Smooth muscle cell (in vitro differentiated cells): ENCODE data around the gene NAT16. TPM values are rescaled to one million over a fixed set of nuclear protein-coding genes. Genes with fewer than 3 reads are reported as not detected.

Experiments used
- DNase-seq: peaks from one replicate; lab custom pipeline; 2025; ENCODE audit not compliant: unreplicated experiment; lab: John Stamatoyannopoulos, UW
- H2AFZ ChIP-seq: fragments of 200-600 bp; sonication (generic); 2 replicates; pipeline ENCODE4 v1.6.0; 2016; ENCODE audit warnings: antibody characterized with exemption, low read depth, mild to moderate bottlenecking
- H3F3A ChIP-seq: fragments of 200-600 bp; sonication (generic); 2 replicates; pipeline ENCODE4 v1.6.0; 2017; ENCODE audit warnings: antibody characterized with exemption, low read depth
- H3K27ac ChIP-seq: fragments of 200-600 bp; sonication (generic); 2 replicates; pipeline ENCODE4 v1.5.1; 2016; ENCODE audit warnings: low read depth, mild to moderate bottlenecking
- H3K27me3 ChIP-seq: fragments of 200-600 bp; sonication (generic); 2 replicates; pipeline ENCODE4 v1.6.1; 2016; ENCODE audit warnings: low read depth, mild to moderate bottlenecking
- H3K36me3 ChIP-seq: fragments of 200-600 bp; sonication (generic); 2 replicates; pipeline ENCODE4 v1.5.1; 2016; ENCODE audit warnings: low read depth
- H3K4me1 ChIP-seq: fragments of 200-600 bp; sonication (generic); 2 replicates; pipeline ENCODE4 v1.5.1; 2016; ENCODE audit warnings: low read depth
- H3K4me2 ChIP-seq: fragments of 200-600 bp; sonication (generic); 2 replicates; pipeline ENCODE4 v1.6.0; 2016; ENCODE audit warnings: mild to moderate bottlenecking
- H3K4me3 ChIP-seq: fragments of 200-600 bp; sonication (generic); 2 replicates; pipeline ENCODE4 v1.5.1; 2016; ENCODE audit warnings: mild to moderate bottlenecking
- H3K79me2 ChIP-seq: fragments of 200-600 bp; sonication (generic); 2 replicates; pipeline ENCODE4 v1.6.0; 2016; ENCODE audit warnings: low read depth, mild to moderate bottlenecking
- H3K9ac ChIP-seq: fragments of 200-600 bp; sonication (generic); 2 replicates; pipeline ENCODE4 v1.6.0; 2016; ENCODE audit warnings: low read depth
- H3K9me3 ChIP-seq: fragments of 200-600 bp; sonication (generic); replicated peaks from 2 replicates; pipeline ENCODE4 v1.5.1; 2016; ENCODE audit warnings: low read depth
- H4K20me1 ChIP-seq: fragments of 200-600 bp; sonication (generic); 2 replicates; pipeline ENCODE4 v1.6.0; 2016; ENCODE audit warnings: low read depth
- CTCF ChIP-seq: fragments of 200-600 bp; sonication (generic); IDR thresholded peaks from 2 replicates; pipeline ENCODE4 v1.5.1; 2017; ENCODE audit warnings: borderline replicate concordance, mild to moderate bottlenecking, antibody characterized with exemption; ENCODE audit not compliant: insufficient read depth, poor library complexity, severe bottlenecking
- WGBS: methylation state at CpG from one replicate; pipeline ENCODE4 v1.1.7; 2016; ENCODE audit warnings: low lambda C conversion rate; 5-methylcytosine and 5-hydroxymethylcytosine counted together
- polyA plus RNA-seq: library from polyadenylated mRNA; unstranded; fragments of >200 nt; fragmentation: Nextera tagmentation; extraction: Ambion mirVana; gene quantifications from 2 replicates; pipeline ENCODE4 v1.2.1, GENCODE V29; 2016
- total RNA-seq: library from RNA; depleted of rRNA; stranded (reverse); fragments of >200 nt; gene quantifications from 2 replicates; pipeline ENCODE4 v1.2.3, GENCODE V29; 2014

The NAT16 gene
- total and polyA plus RNA-seq, 2 experiments from 2014 or later = not detected

- no peaks in the 10 kb centered on the region for H3F3A ChIP-seq
- H3K9me3 ChIP-seq = no peaks in the 10 kb centered on the region
- WGBS = 97% methylated on average over 27 of the region's 27 CpGs
- no peak overlapping the region for H3K4me2 ChIP-seq
- H3K27ac ChIP-seq = no peak overlapping the region
- H3K27me3 ChIP-seq = no peaks in the 10 kb centered on the region
- TF ChIP-seq CTCF = no peak
- no peak overlapping the region for H3K4me3 ChIP-seq
- no peak for DNase-seq
- no peak overlapping the region for H2AFZ ChIP-seq
- H3K79me2 ChIP-seq = peaks cover 39% of the 10 kb centered on the region
- H3K36me3 ChIP-seq = no peaks in the 10 kb centered on the region
- H3K4me1 ChIP-seq = no peaks in the 10 kb centered on the region
- no peak overlapping the region for H3K9ac ChIP-seq
- H4K20me1 ChIP-seq = peaks cover 38% of the 10 kb centered on the region
These were observed 42.3 kb upstream of the NAT16 start for GRCh38 chr7:101222275-101222830.

GRCh38 chr7:101220295-101220694 is 40.2 kb upstream of the NAT16 start:
- Histone ChIP-seq H3K9me3 (no peaks in the 10 kb centered on the region), H3F3A (no peaks in the 10 kb centered on the region), H3K4me1 (peaks cover 10% of the 10 kb centered on the region), H4K20me1 (peaks cover 38% of the 10 kb centered on the region), H3K79me2 (peaks cover 57% of the 10 kb centered on the region), H3K36me3 (no peaks in the 10 kb centered on the region), H2AFZ (no peak overlapping the region), H3K9ac (no peak overlapping the region), H3K27me3 (no peaks in the 10 kb centered on the region), H3K27ac (no peak overlapping the region), H3K4me3 (no peak overlapping the region), H3K4me2 (no peak overlapping the region)
- no peak for DNase-seq
- no peak for TF ChIP-seq CTCF
- WGBS = 97% methylated on average over 5 of the region's 5 CpGs

- 11% methylated on average over 26 of the region's 26 CpGs for WGBS
- H3K4me3 ChIP-seq = peak overlapping the region; percentile 74
- peaks cover 38% of the 10 kb centered on the region for H4K20me1 ChIP-seq
- peak overlapping the region; percentile 94 for H3K9ac ChIP-seq
- no peak for DNase-seq
- no peaks in the 10 kb centered on the region for H3K36me3 ChIP-seq
- no peaks in the 10 kb centered on the region for H3K9me3 ChIP-seq
- peak overlapping the region; percentile 86 for H2AFZ ChIP-seq
- H3K4me2 ChIP-seq = peak overlapping the region; percentile 98
- peaks cover 10% of the 10 kb centered on the region for H3K4me1 ChIP-seq
- peak overlapping the region; percentile 98 for H3K27ac ChIP-seq
- H3K79me2 ChIP-seq = peaks cover 57% of the 10 kb centered on the region
- no peak for TF ChIP-seq CTCF
- H3K27me3 ChIP-seq = no peaks in the 10 kb centered on the region
- H3F3A ChIP-seq = no peaks in the 10 kb centered on the region
These were observed 38.4 kb upstream of the NAT16 start for GRCh38 chr7:101218236-101219125.
